AG04450 (cell line): Measurements from ENCODE around the gene DCXR. TPM values are rescaled to one million over a fixed set of nuclear protein-coding genes. Genes with fewer than 3 reads are reported as not detected.

Experiments used
- CTCF ChIA-PET: fragments of 300-600, 350-600 bp; formaldehyde crosslinking; extraction: SDS; loops from one replicate; lab custom pipeline; 2022; ENCODE audit warnings: antibody characterized with exemption, inconsistent platforms; lab: Charles Lee
- POLR2A ChIA-PET: fragments of 350-600 bp; formaldehyde crosslinking; extraction: SDS; loops from one replicate; lab custom pipeline; 2021; ENCODE audit warnings: antibody characterized with exemption, inconsistent platforms; lab: Yijun Ruan, JAX
- DNase-seq: peaks from one replicate; pipeline ENCODE4 v3.0.0-alpha.2; 2011; ENCODE audit warnings: low read depth, low spot score
- H3K27ac ChIP-seq: one replicate; pipeline ENCODE4 v1.5.1; 2012; ENCODE audit warnings: low read depth, low read length, control low read depth
- H3K27me3 ChIP-seq: one replicate; pipeline ENCODE4 v1.6.0; 2012; ENCODE audit warnings: low read length; ENCODE audit not compliant: control insufficient read depth, insufficient read depth
- H3K4me3 ChIP-seq: 2 replicates; pipeline ENCODE4 v1.5.1; 2011; ENCODE audit warnings: mild to moderate bottlenecking, low read depth, low read length, control low read depth
- H3K9me3 ChIP-seq: 2 replicates; pipeline ENCODE4 v1.5.1; 2012; ENCODE audit warnings: low read length; ENCODE audit not compliant: control insufficient read depth, insufficient read depth
- polyA plus RNA-seq: library from polyadenylated mRNA; depleted of rRNA; stranded (reverse); fragments of >200 nt; gene quantifications from 2 replicates; pipeline ENCODE4 v1.2.3, GENCODE V29; 2011
- TF ChIP-seq, protein P1 (sequence below): IDR thresholded peaks from 2 replicates; pipeline ENCODE4 v1.5.1; 2011; ENCODE audit warnings: low read depth, low read length, control low read depth, inconsistent platforms

DCXR gene
- polyA plus RNA-seq, 1 experiment = 35.5 TPM

DNA sequence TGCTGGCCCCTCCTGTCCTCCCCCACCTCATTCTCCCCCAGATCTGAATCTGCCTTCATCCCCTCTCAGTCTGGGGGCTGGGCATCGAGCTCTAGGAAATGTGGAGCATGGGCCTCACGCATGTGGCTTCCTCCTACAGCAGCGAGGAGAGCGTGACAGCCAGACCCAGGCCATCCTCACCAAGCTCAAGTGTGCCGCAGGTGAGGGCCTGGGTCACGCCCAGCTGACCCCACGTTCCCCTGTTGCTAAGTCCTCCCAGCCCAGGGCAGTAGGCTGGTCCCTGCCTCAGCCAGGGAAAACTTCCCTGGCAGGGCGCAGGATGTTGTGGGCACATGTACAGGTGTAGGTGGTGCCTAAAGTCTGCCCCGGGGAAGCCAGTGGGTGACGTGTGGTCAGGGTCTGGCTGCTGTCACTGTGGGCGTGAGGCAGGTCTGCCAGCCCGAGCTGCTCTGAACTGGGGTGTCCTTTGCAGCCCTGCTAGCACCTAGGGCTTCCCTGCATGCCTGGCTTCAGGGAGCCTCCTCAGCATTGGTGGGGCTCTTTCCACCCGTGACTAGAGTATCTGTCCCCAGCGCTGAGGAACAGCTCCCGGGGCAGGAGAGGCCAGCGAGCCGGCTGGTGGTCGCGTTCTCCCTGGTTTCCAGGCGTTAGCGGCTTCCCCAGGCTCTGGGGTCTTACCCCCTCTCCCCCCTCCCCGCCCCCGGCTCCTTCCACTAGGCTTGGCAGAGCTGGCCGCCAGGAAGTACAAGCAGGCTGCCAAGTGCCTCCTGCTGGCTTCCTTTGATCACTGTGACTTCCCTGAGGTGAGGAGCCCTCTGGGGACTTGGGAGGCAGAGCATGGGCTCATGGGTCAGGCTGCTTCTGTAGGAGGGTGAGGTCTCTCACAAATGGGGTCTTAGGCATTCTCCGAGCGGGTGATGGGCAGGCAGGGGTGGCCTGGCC, 17.8 kb upstream of the DCXR start:
- TF ChIP-seq, protein P1, sequence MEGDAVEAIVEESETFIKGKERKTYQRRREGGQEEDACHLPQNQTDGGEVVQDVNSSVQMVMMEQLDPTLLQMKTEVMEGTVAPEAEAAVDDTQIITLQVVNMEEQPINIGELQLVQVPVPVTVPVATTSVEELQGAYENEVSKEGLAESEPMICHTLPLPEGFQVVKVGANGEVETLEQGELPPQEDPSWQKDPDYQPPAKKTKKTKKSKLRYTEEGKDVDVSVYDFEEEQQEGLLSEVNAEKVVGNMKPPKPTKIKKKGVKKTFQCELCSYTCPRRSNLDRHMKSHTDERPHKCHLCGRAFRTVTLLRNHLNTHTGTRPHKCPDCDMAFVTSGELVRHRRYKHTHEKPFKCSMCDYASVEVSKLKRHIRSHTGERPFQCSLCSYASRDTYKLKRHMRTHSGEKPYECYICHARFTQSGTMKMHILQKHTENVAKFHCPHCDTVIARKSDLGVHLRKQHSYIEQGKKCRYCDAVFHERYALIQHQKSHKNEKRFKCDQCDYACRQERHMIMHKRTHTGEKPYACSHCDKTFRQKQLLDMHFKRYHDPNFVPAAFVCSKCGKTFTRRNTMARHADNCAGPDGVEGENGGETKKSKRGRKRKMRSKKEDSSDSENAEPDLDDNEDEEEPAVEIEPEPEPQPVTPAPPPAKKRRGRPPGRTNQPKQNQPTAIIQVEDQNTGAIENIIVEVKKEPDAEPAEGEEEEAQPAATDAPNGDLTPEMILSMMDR = no peak
- no peak for DNase-seq
- Histone ChIP-seq H3K27me3 (no peaks in the 10 kb centered on the region), H3K4me3 (no peak overlapping the region), H3K27ac (no peak overlapping the region), H3K9me3 (peaks cover 4% of the 10 kb centered on the region; the same call in 1 of the 2 replicates)
- POLR2A ChIA-PET = interaction anchor here (1.0 kb wide), 1 partner anchor 10 kb away, joined by 3 read pairs; no protein-coding TSS in a partner anchor
- CTCF ChIA-PET = interaction anchor here (1.3 kb wide), 1 partner anchor 25 kb away, joined by 5 read pairs; no protein-coding TSS in a partner anchor

DNA sequence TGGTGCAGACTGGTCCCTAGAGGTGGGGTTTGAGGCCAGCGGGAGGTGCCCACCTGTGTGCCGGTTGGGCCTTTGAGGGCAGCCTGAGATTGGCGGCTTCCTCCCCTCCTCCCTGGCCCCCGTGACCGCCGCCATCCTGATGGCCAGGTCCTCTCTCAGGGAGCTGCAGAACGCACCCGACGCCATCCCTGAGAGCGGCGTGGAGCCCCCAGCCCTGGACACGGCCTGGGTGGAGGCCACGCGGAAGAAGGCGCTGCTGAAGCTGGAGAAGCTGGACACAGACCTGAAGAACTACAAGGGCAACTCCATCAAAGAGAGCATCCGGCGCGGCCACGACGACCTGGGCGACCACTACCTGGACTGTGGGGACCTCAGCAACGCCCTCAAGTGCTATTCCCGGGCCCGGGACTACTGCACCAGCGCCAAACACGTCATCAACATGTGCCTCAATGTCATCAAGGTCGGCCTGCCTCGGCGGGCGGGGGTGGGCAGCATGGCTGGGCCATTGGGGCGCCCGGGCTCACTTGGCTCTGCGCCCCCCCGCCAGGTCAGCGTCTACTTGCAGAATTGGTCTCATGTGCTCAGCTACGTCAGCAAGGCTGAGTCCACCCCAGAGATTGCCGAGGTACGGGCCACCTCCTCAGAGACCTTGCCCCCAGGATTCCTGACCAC, 17.0 kb upstream of the DCXR start:
- no peak overlapping the region for H3K4me3 ChIP-seq
- TF ChIP-seq, protein P1 = no peak
- no peaks in the 10 kb centered on the region for H3K27me3 ChIP-seq
- DNase-seq = no peak
- H3K27ac ChIP-seq = no peak overlapping the region
- ChIA-PET POLR2A (no interaction called here), CTCF (interaction anchor here (1.3 kb wide), 1 partner anchor 24 kb away, joined by 5 read pairs; no protein-coding TSS in a partner anchor)
- peaks cover 4% of the 10 kb centered on the region; the same call in 1 of the 2 replicates for H3K9me3 ChIP-seq

DNA sequence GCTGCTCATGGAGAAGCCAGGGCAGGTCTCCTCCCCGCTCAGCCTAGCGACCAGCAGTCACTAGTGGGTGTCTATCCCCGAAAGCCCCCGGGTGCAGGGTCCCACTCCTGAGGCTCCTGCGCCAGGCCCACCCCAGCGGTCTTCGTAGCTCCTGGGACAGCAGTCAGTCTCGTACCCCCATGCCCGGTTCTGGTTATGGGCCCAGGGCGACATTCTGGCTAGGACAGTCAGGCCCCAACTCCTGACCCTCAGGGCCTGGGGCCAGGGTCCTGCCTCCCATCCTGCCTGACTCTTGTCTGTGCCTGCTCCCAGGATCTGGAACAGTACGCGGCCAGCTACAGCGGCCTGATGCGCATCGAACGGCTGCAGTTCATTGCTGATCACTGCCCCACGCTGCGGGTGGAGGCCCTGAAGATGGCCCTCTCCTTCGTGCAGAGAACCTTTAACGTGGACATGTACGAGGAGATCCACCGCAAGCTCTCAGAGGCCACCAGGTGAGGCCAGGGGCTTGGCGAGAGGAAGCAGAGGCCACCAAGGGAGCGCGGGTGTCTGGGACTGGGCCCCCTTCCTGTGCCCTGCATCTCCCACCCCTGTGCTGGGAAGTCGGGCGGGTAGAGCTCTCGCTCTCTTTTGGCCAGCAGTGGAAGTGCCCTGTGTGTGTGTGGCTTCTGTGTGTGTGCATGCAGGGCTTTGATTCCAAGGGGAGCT, 16.2 kb upstream of the DCXR start:
- H3K9me3 ChIP-seq = peaks cover 4% of the 10 kb centered on the region; the same call in 1 of the 2 replicates
- ChIA-PET POLR2A (no interaction called here), CTCF (interaction anchor here (1.3 kb wide), 1 partner anchor 23 kb away, joined by 5 read pairs; no protein-coding TSS in a partner anchor)
- no peak for DNase-seq
- peak overlapping the region; percentile 13; the same call in 1 of the 2 replicates for H3K4me3 ChIP-seq
- H3K27ac ChIP-seq = no peak overlapping the region
- TF ChIP-seq, protein P1 = no peak
- H3K27me3 ChIP-seq = no peaks in the 10 kb centered on the region

DNA sequence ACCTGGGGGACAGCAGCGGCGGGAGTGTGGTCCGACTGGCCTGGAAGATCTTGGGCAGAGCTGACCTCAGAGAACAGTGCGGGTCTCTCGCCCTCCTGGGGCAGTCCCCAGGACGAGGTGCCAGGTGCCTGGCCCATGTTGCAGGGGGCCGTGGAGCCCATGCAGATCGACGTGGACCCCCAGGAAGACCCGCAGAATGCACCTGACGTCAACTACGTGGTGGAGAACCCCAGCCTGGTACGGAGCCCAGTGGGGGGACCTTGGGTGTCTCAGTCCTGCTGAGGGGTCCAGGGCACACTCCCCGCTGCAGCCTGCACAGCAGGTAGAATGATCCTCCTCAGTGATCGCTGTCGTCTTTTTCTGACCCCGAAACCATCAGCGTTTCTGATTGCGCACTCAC, 15.6 kb upstream of the DCXR start:
- CTCF ChIA-PET = no interaction called here

More for the DNA sequence above, 15.6 kb upstream of the DCXR start:
- POLR2A ChIA-PET = no interaction called here
- Histone ChIP-seq H3K27ac (no peak overlapping the region), H3K9me3 (peaks cover 4% of the 10 kb centered on the region; the same call in 1 of the 2 replicates), H3K4me3 (peak overlapping the region; percentile 85), H3K27me3 (no peaks in the 10 kb centered on the region)
- no peak for DNase-seq
- TF ChIP-seq, protein P1 = no peak
